NT2/D1 (cell line): ENCODE data around the gene BNC1.

Experiments
- SUZ12 ChIP-seq: IDR thresholded peaks from 2 replicates; pipeline ENCODE4 v1.6.1; 2011; ENCODE audit not compliant: insufficient read length, insufficient read depth; ENCODE audit errors: extremely low read depth
- YY1 ChIP-seq: IDR thresholded peaks from 2 replicates; pipeline ENCODE4 v1.6.1; 2011; ENCODE audit not compliant: insufficient read length, insufficient read depth
- ZNF274 ChIP-seq: IDR thresholded peaks from 2 replicates; pipeline ENCODE4 v1.6.1; 2011; ENCODE audit warnings: mild to moderate bottlenecking, low read depth, low read length

GRCh38 chr15:83319771-83320170, 35.3 kb upstream of the BNC1 start:
- TF ChIP-seq YY1, result no peak
- no peak for TF ChIP-seq SUZ12
- no peak for TF ChIP-seq ZNF274
